Epithelial cell of esophagus (primary cell): ENCODE results near the gene DSCAML1.

ENCODE experiments used
- DNase-seq: peaks from one replicate; pipeline ENCODE4 v3.0.0; 2010; ENCODE audit warnings: low read depth
- H3K4me3 ChIP-seq: 2 replicates; pipeline ENCODE4 v1.5.1; 2011; ENCODE audit warnings: mild to moderate bottlenecking, low read length, control low read depth
- TF ChIP-seq, protein P1 (sequence below): IDR thresholded peaks from 2 replicates; pipeline ENCODE4 v1.5.1; 2011; ENCODE audit warnings: low read depth, mild to moderate bottlenecking, low read length, control low read depth, inconsistent platforms; ENCODE audit not compliant: insufficient read depth; ENCODE audit errors: missing control alignments

Gene DSCAML1

DNA sequence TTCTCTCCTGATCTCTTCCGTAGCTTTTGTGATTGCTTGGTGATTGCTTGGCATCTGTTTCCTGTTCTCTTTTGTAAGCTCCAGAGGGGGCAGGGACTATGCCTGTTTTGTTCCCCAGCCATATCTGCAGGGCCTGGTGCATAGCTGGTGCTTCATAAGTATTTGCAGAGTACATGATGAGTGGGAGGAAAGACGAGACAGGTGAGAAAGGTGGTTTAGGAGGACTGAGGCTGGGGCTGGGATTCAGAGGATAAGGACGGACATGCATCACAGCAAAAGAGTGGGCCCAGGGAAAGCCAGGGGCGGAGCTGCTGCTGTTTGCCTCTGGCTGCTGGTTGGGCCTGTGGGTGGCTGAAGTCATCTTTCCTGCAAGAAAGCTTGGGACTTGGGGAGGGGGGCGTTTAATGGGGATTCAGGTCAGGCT, 62.4 kb downstream of the DSCAML1 start:
- DNase-seq, result no peak
- H3K4me3 ChIP-seq, result no peak overlapping the region
- TF ChIP-seq, protein P1, sequence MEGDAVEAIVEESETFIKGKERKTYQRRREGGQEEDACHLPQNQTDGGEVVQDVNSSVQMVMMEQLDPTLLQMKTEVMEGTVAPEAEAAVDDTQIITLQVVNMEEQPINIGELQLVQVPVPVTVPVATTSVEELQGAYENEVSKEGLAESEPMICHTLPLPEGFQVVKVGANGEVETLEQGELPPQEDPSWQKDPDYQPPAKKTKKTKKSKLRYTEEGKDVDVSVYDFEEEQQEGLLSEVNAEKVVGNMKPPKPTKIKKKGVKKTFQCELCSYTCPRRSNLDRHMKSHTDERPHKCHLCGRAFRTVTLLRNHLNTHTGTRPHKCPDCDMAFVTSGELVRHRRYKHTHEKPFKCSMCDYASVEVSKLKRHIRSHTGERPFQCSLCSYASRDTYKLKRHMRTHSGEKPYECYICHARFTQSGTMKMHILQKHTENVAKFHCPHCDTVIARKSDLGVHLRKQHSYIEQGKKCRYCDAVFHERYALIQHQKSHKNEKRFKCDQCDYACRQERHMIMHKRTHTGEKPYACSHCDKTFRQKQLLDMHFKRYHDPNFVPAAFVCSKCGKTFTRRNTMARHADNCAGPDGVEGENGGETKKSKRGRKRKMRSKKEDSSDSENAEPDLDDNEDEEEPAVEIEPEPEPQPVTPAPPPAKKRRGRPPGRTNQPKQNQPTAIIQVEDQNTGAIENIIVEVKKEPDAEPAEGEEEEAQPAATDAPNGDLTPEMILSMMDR, result no peak

DNA sequence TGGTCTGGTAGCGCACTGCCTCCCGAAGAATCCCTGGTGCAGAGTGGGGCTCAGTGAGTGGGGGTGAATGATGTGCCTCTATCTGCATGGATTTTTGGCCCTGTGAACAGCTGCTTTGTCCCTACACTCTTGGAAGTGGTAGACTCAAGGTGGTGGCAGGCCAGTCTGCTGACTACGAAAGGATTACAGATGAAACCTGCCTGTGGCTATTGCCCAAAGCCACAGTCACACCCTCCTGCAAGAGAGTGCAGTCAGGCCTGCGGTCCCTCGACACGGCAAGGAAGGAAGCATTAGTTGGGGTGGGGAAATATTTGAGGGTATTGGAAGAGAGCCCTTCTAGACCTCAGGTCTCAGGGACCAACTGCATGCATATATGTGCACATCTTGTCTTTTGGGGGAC, 63.7 kb downstream of the DSCAML1 start:
- H3K4me3 ChIP-seq, result no peak overlapping the region
- TF ChIP-seq, protein P1, result no peak
- no peak for DNase-seq

DNA sequence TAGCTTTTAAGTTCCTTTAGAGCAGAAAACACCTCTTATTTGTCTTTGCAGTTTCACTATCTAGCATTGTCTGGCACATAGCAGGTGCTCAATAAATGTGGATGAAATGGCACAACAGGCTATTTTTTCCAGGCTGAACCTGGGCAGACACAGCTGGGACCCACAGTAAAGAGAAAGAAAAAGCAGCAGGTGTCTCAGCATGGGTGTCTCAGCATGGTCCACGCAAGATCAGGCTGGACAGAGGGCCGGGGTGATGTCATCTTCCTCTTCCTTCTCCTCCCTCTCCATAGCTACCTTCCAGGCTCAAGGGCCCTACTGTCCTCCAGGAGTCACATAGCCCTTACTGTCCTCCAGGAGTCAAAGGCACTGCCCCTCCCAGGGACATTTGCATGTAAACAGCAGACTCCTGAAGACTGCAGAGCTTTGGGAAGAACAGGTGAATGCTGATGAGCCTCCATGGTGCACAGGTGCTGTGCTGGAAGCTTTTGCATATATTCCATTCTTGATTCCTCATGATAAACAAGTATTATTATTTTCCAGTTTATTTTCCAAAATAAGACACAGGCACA, 65.2 kb downstream of the DSCAML1 start:
- H3K4me3 ChIP-seq, result no peak overlapping the region
- no peak for DNase-seq
- TF ChIP-seq, protein P1, result no peak

DNA sequence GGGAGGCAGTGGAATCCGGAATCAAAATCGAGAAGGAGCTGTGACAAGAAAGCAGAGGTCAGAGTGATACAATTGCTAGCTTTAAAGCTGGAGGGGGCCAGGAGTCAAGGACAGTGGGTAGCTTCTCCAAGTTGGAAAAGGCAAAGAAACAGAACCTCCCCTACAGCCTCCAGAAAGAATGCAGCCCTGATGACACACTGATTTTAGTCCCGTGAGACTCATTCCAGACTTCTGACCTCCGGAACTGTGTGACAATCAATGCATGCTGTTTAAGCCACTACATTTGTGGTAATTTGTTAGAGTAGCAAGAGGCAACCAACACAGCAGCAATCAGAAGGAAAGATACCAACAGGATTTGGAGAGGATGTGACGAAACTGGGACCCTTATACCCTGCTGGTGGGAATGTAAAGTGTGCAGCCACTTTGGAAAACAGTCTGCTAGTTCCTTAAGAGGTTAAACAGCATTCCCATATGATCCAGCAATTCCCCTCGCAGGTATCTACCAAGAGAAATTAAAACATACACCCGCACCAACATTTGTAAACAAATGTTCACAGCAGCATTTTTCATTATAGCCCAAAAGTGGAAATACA, 66.7 kb downstream of the DSCAML1 start:
- DNase-seq, result no peak
- TF ChIP-seq, protein P1, result no peak
- no peak overlapping the region for H3K4me3 ChIP-seq

DNA sequence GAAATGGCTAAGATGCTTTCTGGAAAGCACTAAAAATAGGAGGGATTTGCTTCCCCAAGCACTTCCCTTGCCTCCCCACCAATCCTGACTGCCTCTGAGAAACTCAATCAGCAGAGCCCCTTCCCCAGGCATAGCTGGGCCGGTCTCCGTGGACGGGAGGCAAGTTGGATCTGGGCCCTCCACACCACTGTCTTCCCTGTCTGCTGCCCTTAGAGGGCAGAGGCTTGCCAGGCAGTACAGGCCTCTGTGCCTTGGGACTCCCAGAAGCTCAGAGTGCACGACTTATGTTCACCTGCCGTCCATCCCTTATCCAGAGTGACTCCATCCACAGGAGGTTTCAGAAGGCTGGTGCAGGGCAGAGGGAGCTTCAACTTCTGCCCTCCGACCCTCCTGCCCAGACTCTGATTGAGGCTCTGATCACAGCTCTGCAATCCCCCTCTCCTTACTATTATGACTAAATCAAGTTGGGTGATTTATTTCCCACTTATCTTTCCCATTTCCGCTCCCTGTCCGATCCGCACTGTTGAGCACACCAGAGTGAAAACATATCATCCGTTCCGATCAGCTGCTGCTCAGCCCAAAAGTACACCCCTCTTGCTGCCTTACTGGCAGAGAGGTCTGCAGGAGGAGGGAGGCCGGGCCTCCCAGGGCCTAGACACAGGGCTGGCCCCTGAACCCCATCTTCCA, 71.8 kb downstream of the DSCAML1 start:
- no peak for DNase-seq
- no peak overlapping the region for H3K4me3 ChIP-seq
- TF ChIP-seq, protein P1, result no peak

DNA sequence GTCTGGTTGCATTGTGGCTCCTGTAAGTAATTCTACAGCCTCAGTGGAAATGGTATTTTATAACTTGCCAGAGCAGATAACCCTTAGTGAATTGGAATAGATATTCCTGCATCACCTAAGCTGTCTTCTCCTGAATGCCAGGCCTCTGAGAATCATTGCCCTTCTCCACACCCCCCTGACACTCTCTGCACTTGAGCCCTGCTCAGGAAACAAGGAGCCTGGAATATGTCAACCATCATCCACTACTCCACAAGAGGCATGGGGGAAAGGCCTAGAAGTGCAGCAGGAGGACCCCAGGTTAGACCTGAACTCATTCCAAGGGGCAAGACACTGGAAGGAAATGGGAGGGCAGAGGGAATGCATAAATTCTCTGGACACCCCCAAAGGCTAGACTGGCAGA, 72.4 kb downstream of the DSCAML1 start:
- no peak overlapping the region for H3K4me3 ChIP-seq
- TF ChIP-seq, protein P1, result no peak
- no peak for DNase-seq

DNA sequence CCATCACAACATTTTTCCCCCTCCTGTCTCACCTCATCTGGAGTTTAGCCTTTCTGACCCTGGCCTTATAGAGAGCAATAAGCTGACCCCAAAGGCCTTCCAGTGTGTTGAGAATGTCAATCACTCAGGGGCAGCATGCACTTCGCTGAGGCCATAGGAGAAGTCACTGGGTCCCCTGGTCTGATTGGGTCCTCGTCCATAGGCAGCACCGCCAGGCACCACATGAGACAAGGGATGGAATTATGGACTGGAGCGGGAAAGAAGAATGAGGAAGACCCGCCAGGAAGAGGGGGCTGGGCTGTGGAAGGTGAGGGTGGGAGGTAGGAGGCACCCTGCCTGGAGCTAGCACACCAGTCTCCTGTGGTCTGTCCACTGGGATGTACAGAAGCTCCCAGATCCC, 72.9 kb downstream of the DSCAML1 start:
- no peak overlapping the region for H3K4me3 ChIP-seq
- TF ChIP-seq, protein P1, result no peak
- no peak for DNase-seq
